ENCODE measurements around the gene SBNO2.
"Not testable (repeated sequence)": the region's sequence is repeated elsewhere in the genome, so short reads cannot be mapped to it uniquely, and the experiment has no call there.

Gene SBNO2

DNA sequence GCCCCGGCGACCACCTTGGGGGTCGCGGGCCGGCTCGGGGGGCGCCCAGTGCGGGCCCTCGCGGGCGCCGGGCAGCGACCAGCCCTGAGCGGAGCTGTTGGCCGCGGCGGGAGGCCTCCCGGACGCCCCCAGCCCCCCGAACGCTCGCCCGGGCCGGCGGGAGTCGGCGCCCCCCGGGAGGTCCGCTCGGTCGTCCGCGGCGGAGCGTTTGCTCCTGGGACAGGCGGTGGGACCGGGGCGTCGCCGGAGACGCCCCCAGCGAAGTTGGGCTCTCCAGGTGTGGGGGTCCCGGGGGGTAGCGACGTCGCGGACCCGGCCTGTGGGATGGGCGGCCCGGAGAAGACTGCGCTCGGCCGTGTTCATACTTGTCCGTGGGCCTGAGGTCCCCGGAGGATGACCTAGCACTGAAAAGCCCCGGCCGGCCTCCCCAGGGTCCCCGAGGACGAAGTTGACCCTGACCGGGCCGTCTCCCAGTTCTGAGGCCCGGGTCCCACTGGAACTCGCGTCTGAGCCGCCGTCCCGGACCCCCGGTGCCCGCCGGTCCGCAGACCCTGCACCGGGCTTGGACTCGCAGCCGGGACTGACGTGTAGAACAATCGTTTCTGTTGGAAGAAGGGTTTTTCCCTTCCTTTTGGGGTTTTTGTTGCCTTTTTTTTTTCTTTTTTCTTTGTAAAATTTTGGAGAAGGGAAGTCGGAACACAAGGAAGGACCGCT is 32.2 kb upstream of the SBNO2 start:
- no peak for DNase-seq

GRCh38 chr19:1205114-1206099 is 31.3 kb upstream of the SBNO2 start, which contains the start of gene STK11:
STK11 (plus strand) TSS chr19:1205778; CDS start chr19:1206914, 1,136 bp downstream.
- DNase-seq: peak; percentile 91 to 94

DNA sequence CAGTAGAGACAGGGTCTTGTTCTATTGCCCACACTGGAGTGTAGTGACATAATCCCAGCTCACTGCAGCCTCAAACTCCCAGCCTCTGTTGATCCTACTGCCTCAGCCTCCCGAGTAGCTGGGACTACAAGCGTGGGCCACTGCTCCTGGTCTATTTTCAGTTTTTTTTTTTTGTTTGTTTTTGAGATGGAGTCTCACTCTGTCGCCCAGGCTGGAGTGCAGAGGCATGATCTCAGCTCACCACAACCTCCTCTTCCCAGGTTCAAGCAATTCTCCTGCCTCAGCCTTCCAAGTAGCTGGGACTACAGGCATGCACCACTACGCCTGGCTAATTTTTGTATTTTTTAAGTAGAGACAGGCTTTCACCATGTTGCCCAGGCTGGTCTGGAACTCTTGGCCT is 26.5 kb upstream of the SBNO2 start:
- not testable (repeated sequence) for DNase-seq

DNA sequence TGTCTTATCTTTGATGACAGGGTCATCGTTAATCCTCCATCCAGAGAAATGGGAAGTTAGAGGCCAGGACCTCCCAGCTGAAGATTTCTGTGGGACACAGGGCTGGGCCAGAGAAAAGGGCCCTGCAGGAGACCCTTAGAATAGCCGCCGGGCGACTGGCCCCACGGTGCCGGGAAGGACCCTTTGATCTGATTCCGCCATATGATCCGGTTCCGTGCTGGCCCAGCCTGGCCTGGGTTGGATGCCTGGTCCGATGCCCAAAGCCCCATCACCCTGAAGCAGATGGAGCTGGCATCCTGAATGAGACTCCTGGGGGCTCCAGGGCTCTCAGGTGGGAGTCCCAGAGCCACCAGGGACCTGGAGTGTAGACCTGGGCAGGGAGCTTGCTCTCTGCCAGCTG is 25.5 kb upstream of the SBNO2 start:
- DNase-seq: no peak

- peak in 1 of 2 experiments; percentile 25 for DNase-seq
These were observed 15.4 kb upstream of the SBNO2 start for GRCh38 chr19:1189419-1189818.

GRCh38 chr19:1183543-1184172 is 9.6 kb upstream of the SBNO2 start:
- DNase-seq: peak; percentile 57 to 74

- DNase-seq: no peak
These were observed 8.7 kb upstream of the SBNO2 start for GRCh38 chr19:1182727-1183126.

GRCh38 chr19:1182068-1182467 is 8.0 kb upstream of the SBNO2 start:
- no peak for DNase-seq

- DNase-seq: no peak
These were observed 7.5 kb upstream of the SBNO2 start for GRCh38 chr19:1181606-1182005.

- peak; percentile 84 to 93 for DNase-seq
These were observed 3.5 kb upstream of the SBNO2 start for GRCh38 chr19:1177322-1178114.

GRCh38 chr19:1173159-1173844 is 766 bp downstream of the SBNO2 start:
- DNase-seq: no peak

GRCh38 chr19:1172353-1173158 is 1.5 kb downstream of the SBNO2 start:
- DNase-seq: peak in 1 of 2 experiments; percentile 69

- DNase-seq: no peak
These were observed 2.2 kb downstream of the SBNO2 start for GRCh38 chr19:1171755-1172352.

- no peak for DNase-seq
These were observed 2.9 kb downstream of the SBNO2 start for GRCh38 chr19:1170938-1171754.

- DNase-seq: peak; percentile 39 to 54
These were observed 3.9 kb downstream of the SBNO2 start for GRCh38 chr19:1169921-1170885.

GRCh38 chr19:1169411-1169791 is 4.7 kb downstream of the SBNO2 start:
- DNase-seq: no peak

DNA sequence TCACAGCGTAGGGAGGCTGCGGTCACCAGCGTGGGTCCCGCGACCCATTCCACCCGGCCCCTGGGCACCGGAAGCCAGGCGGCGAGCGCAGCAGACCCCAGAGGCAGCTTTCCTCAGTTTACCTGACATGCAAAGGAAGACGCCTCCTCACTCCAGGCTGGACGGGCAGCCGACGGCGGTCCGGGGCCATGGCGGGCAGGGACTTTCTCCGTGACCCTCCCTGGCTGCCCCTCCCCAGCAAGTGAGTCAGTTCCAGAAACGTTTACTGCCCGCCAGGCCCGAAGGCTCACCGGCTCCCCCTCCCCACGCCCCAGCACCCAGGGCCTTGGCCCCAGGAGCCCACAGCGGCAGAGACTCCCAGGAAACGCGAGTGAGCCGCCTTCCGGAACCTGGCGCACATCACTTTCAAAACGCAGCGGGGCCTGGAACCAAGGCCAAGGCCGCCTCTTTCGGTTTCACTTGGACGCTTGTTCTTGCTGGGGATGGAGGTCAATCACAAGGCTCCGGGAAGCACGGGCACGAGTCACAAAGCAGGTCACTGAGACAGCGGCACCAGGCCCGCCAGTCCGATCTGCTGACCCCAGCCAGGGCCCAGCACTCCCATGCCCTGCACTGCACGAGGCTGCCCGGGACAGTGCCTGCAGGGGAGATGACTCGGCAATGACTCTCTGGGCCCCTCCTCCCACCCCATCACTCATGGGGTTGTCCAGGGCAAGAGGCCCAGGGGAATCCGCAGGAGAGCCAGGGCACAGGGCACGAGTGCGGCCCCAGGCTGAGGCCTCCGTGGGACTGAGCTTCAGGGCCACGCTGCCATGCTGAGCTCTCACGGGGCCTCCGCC is 5.3 kb downstream of the SBNO2 start:
- peak in 1 of 2 experiments; percentile 45 for DNase-seq

All from SW 1271 (cell line).